ENCODE data around the gene VCAN. TPM values are rescaled to one million over a fixed set of nuclear protein-coding genes. Genes with fewer than 3 reads are reported as not detected.

VCAN gene
- total RNA-seq, 1 donor from 2014 or later, result 71.2 TPM

DNA sequence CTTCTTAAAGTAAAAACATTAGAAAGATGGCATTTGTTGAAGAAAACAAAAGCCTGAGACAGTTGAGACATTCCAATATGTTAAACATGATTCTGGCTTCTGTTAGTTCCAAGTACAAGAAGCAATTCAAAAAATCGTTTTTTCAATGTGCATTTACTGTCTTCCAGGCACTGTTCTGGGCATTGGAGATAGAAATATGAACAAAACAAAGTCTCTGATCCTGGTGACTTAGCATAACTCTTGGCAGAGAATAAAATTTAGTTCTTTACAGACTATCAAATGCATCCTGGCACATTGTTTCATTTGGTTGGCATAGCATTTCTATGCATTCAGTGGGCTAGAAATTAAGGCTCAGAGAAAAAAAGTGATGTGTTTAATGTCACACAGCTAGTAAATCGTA lies 77.5 kb downstream of the VCAN start:
- TF ChIP-seq POLR2AphosphoS5 (IDR thresholded peaks at IDR 0.05; ENCODE audit: insufficient read depth in 1 of 2, low read depth in 1 of 2), result no peak
- TF ChIP-seq POLR2A (IDR thresholded peaks at IDR 0.05), result no peak
- TF ChIP-seq, protein P1, sequence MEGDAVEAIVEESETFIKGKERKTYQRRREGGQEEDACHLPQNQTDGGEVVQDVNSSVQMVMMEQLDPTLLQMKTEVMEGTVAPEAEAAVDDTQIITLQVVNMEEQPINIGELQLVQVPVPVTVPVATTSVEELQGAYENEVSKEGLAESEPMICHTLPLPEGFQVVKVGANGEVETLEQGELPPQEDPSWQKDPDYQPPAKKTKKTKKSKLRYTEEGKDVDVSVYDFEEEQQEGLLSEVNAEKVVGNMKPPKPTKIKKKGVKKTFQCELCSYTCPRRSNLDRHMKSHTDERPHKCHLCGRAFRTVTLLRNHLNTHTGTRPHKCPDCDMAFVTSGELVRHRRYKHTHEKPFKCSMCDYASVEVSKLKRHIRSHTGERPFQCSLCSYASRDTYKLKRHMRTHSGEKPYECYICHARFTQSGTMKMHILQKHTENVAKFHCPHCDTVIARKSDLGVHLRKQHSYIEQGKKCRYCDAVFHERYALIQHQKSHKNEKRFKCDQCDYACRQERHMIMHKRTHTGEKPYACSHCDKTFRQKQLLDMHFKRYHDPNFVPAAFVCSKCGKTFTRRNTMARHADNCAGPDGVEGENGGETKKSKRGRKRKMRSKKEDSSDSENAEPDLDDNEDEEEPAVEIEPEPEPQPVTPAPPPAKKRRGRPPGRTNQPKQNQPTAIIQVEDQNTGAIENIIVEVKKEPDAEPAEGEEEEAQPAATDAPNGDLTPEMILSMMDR (IDR thresholded peaks at IDR 0.05), result no peak
- Histone ChIP-seq H3K36me3 (no peaks in the 10 kb centered on the region), H3K27me3 (no peaks in the 10 kb centered on the region), H3K27ac (peak overlapping the region; percentile 49), H3K4me1 (no peaks in the 10 kb centered on the region), H3K9me3 (no peaks in the 10 kb centered on the region), H3K4me3 (no peak overlapping the region)
- DNase-seq (ENCODE audit: extremely low spot score in 2 of 2), result no peak
- intact Hi-C loops (cut with DNase I), result no loop called here

DNA sequence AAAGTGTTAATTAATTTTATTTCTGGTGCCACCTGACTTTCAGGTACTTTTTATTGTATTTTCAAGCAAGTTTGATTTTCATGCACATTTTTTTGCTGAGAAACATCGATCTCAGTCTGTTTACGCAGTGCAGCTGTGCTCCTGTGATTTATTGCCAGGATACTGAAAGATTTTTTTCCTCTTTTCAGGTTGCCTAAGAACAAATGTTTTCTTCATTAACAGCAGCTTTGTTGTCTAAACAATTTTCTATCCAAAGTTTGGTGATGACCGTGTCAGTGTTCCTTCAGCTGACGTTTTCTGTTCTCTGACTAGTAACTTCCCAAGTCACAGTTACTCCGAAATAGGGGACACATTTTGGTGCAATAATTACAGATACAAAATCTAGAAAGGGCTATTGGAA lies 78.1 kb downstream of the VCAN start:
- Histone ChIP-seq H3K9me3 (no peaks in the 10 kb centered on the region), H3K4me1 (no peaks in the 10 kb centered on the region), H3K27me3 (no peaks in the 10 kb centered on the region), H3K27ac (peak overlapping the region; percentile 28), H3K36me3 (no peaks in the 10 kb centered on the region), H3K4me3 (no peak overlapping the region)
- TF ChIP-seq POLR2A (IDR thresholded peaks at IDR 0.05), result no peak
- TF ChIP-seq, protein P1 (IDR thresholded peaks at IDR 0.05), result no peak
- TF ChIP-seq POLR2AphosphoS5 (IDR thresholded peaks at IDR 0.05; ENCODE audit: insufficient read depth in 1 of 2, low read depth in 1 of 2), result no peak
- no peak for DNase-seq (ENCODE audit: extremely low spot score in 2 of 2)
- intact Hi-C loops (cut with DNase I), result no loop called here

DNA sequence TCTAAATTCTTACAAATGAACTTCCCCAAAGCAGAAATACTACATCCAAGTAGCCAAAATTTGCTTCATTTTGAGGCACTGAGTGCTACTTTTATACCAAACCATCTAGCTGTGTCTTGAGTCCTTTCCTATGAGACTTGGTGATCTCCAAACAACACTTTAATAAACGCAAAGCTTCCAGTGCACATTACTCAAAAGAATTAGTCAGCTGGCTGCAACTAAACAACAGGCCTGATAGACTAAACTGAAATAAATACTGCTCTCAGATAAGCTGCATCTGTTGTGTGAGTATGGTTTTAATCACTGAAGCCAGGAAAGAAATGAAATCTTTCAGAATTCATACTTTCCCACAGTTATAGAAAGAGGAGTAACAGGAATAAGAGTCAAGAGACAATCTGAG lies 80.3 kb downstream of the VCAN start:
- DNase-seq (ENCODE audit: extremely low spot score in 2 of 2), result no peak
- Histone ChIP-seq H3K36me3 (no peaks in the 10 kb centered on the region), H3K4me1 (no peaks in the 10 kb centered on the region), H3K4me3 (no peak overlapping the region), H3K9me3 (no peaks in the 10 kb centered on the region), H3K27me3 (no peaks in the 10 kb centered on the region), H3K27ac (peak overlapping the region; percentile 12)
- intact Hi-C loops (cut with DNase I), result no loop called here
- no peak for TF ChIP-seq POLR2AphosphoS5 (IDR thresholded peaks at IDR 0.05; ENCODE audit: insufficient read depth in 1 of 2, low read depth in 1 of 2)
- TF ChIP-seq, protein P1 (IDR thresholded peaks at IDR 0.05), result no peak
- TF ChIP-seq POLR2A (IDR thresholded peaks at IDR 0.05), result no peak

DNA sequence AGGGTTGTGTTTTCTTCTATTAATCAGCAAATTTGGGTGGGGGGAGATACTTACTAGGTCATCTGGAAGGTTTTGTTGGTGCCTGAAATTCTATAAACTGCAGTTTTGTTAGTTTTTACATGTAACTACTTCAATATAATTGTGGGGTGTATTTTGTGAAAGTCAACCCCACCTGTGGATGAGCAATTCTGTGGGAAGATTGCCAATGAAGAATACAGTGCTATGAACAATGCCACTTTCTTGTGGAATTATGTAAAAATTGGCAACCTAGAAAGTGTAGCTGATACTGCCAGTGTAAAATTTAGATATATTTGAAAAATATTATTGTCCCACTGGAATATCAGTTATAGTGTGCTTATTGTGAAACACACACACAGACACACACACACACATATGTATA lies 80.7 kb downstream of the VCAN start:
- Histone ChIP-seq H3K36me3 (no peaks in the 10 kb centered on the region), H3K27ac (peak overlapping the region; percentile 12), H3K27me3 (no peaks in the 10 kb centered on the region), H3K4me1 (no peaks in the 10 kb centered on the region), H3K9me3 (no peaks in the 10 kb centered on the region), H3K4me3 (no peak overlapping the region)
- intact Hi-C loops (cut with DNase I), result no loop called here
- no peak for TF ChIP-seq POLR2A (IDR thresholded peaks at IDR 0.05)
- TF ChIP-seq, protein P1 (IDR thresholded peaks at IDR 0.05), result no peak
- TF ChIP-seq POLR2AphosphoS5 (IDR thresholded peaks at IDR 0.05; ENCODE audit: insufficient read depth in 1 of 2, low read depth in 1 of 2), result no peak
- no peak for DNase-seq (ENCODE audit: extremely low spot score in 2 of 2)

DNA sequence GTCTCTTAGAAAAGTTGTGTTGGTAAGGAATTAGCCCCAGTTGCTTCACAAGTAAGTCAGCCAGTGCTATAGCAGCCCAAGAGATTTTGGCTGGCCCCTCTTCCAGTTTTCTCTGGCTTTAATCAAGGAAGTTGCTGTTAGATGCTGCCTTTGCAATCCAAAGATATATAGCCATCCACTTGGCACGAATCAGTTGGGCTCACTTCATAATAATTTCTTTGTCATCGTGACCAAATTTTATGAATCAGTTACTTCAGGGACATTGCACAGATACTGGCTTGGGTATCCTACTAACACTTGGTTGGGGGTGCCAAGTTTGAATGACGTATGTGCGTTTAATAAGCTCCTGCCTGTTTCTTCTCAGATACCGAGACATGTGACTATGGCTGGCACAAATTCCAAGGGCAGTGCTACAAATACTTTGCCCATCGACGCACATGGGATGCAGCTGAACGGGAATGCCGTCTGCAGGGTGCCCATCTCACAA lies 81.5 kb downstream of the VCAN start:
- no peak overlapping the region for H3K27ac ChIP-seq
- no peaks in the 10 kb centered on the region for H3K4me1 ChIP-seq
- intact Hi-C loops (cut with DNase I), result no loop called here
- H3K4me3 ChIP-seq, result no peak overlapping the region
- H3K36me3 ChIP-seq, result no peaks in the 10 kb centered on the region
- no peaks in the 10 kb centered on the region for H3K9me3 ChIP-seq
- no peak for DNase-seq (ENCODE audit: extremely low spot score in 2 of 2)
- H3K27me3 ChIP-seq, result no peaks in the 10 kb centered on the region
- no peak for TF ChIP-seq POLR2A (IDR thresholded peaks at IDR 0.05)
